Activated CD8-positive, alpha-beta T cell treated with anti-CD3 and anti-CD28 coated beads for 36 hours (primary cell): ENCODE measurements around the gene RGS17. TPM values are rescaled to one million over a fixed set of nuclear protein-coding genes. Genes with fewer than 3 reads are reported as not detected.
A peak's percentile ranks its signal among the peaks of the same experiment; 100 is the strongest.
"Not testable (repeated sequence)": the region's sequence is repeated elsewhere in the genome, so short reads cannot be mapped to it uniquely, and the experiment has no call there.

ENCODE experiments used
- ATAC-seq: fragments of 200-7000 bp; cut with Tn5 transposase; one replicate; pipeline ENCODE4 v1.10.0; 2021; ENCODE audit warnings: mild to moderate bottlenecking, moderate library complexity
- CTCF ChIA-PET: fragments of 350-600 bp; sonication (Branson Sonifier 250); formaldehyde crosslinking; loops from one replicate; lab custom pipeline; 2021; ENCODE audit warnings: antibody characterized with exemption; lab: Charles Lee
- POLR2A ChIA-PET: fragments of 350-600 bp; sonication (Branson Sonifier 250); formaldehyde crosslinking; loops from one replicate; lab custom pipeline; 2021; ENCODE audit warnings: antibody characterized with exemption; lab: Charles Lee
- DNase-seq: peaks from one replicate; pipeline ENCODE4 v3.0.0-alpha.2; 2020
- H3K27ac Mint-ChIP-seq: one replicate; pipeline ENCODE4 v1.8.0; 2021; ENCODE audit warnings: mild to moderate bottlenecking, mixed read lengths
- H3K27me3 Mint-ChIP-seq: one replicate; pipeline ENCODE4 v1.8.0; 2021; ENCODE audit warnings: mixed read lengths
- H3K36me3 Mint-ChIP-seq: one replicate; pipeline ENCODE4 v1.8.0; 2021; ENCODE audit warnings: low read depth, mixed read lengths
- H3K4me1 Mint-ChIP-seq: one replicate; pipeline ENCODE4 v1.8.0; 2021; ENCODE audit warnings: low read depth, mixed read lengths
- H3K4me3 Mint-ChIP-seq: one replicate; pipeline ENCODE4 v1.8.0; 2021; ENCODE audit warnings: mild to moderate bottlenecking, moderate library complexity, mixed read lengths
- H3K9me3 Mint-ChIP-seq: one replicate; pipeline ENCODE4 v1.8.0; 2021; ENCODE audit warnings: mixed read lengths
- CTCF ChIP-seq: fragments of 200-600 bp; IDR thresholded peaks from one replicate; pipeline ENCODE4 v1.8.0; 2022; ENCODE audit warnings: antibody characterized with exemption, mild to moderate bottlenecking
- intact Hi-C: fragments of 100-400 bp; cut with micrococcal nuclease; formaldehyde crosslinking; loops from one replicate; pipeline ENCODE4 v1.10.0; 2022
- total RNA-seq, 2 experiments: library from RNA; stranded (reverse); gene quantifications; one replicate each; pipeline ENCODE4 v1.2.3, GENCODE V29; 2021

RGS17 gene
- total RNA-seq, 2 experiments from 2014 or later, result not detected

- CTCF ChIA-PET, result no interaction called here
- no peaks in the 10 kb centered on the region for H3K4me1 Mint-ChIP-seq
- H3K4me3 Mint-ChIP-seq, result no peak overlapping the region
- POLR2A ChIA-PET, result no interaction called here
- no peaks in the 10 kb centered on the region for H3K36me3 Mint-ChIP-seq
- H3K27me3 Mint-ChIP-seq, result peaks cover 3% of the 10 kb centered on the region
- no peak overlapping the region for H3K27ac Mint-ChIP-seq
- ATAC-seq (no peak), DNase-seq (no peak)
- H3K9me3 Mint-ChIP-seq, result no peaks in the 10 kb centered on the region
- no peak for TF ChIP-seq CTCF
- intact Hi-C loops, result no loop called here
Measured at GRCh38 chr6:153140299-153140698, 9.2 kb upstream of the RGS17 start.

- intact Hi-C loops, result no loop called here
- Mint-ChIP-seq H3K4me1 (no peaks in the 10 kb centered on the region), H3K36me3 (no peaks in the 10 kb centered on the region), H3K27ac (no peak overlapping the region), H3K4me3 (no peak overlapping the region), H3K9me3 (no peaks in the 10 kb centered on the region), H3K27me3 (peaks cover 3% of the 10 kb centered on the region)
- CTCF ChIA-PET, result no interaction called here
- POLR2A ChIA-PET, result no interaction called here
- TF ChIP-seq CTCF, result no peak
- no peak for DNase-seq
- ATAC-seq, result no peak
Measured at GRCh38 chr6:153138930-153139329, 7.8 kb upstream of the RGS17 start.

- ChIA-PET CTCF (no interaction called here), POLR2A (no interaction called here)
- ATAC-seq, result no peak
- H3K36me3 Mint-ChIP-seq, result no peaks in the 10 kb centered on the region
- H3K4me1 Mint-ChIP-seq, result peaks cover 2% of the 10 kb centered on the region
- H3K4me3 Mint-ChIP-seq, result no peak overlapping the region
- intact Hi-C loops, result no loop called here
- H3K9me3 Mint-ChIP-seq, result peaks cover 2% of the 10 kb centered on the region
- no peak overlapping the region for H3K27ac Mint-ChIP-seq
- peaks cover 20% of the 10 kb centered on the region for H3K27me3 Mint-ChIP-seq
- TF ChIP-seq CTCF, result no peak
- DNase-seq, result no peak
Measured at GRCh38 chr6:153135681-153136080, 4.6 kb upstream of the RGS17 start.

GRCh38 chr6:153133667-153134066, 2.6 kb upstream of the RGS17 start:
- DNase-seq, H3K9me3 Mint-ChIP-seq, intact Hi-C loops, H3K36me3 Mint-ChIP-seq, ATAC-seq, H3K27ac Mint-ChIP-seq, CTCF ChIA-PET, H3K4me1 Mint-ChIP-seq, POLR2A ChIA-PET, H3K4me3 Mint-ChIP-seq: not testable (repeated sequence)
- peaks cover 36% of the 10 kb centered on the region for H3K27me3 Mint-ChIP-seq

- CTCF ChIA-PET, result no interaction called here
- POLR2A ChIA-PET, result no interaction called here
- Mint-ChIP-seq H3K36me3 (no peaks in the 10 kb centered on the region), H3K27ac (no peak overlapping the region), H3K4me3 (peak overlapping the region; percentile 64), H3K27me3 (peaks cover 40% of the 10 kb centered on the region), H3K4me1 (peaks cover 9% of the 10 kb centered on the region), H3K9me3 (peaks cover 2% of the 10 kb centered on the region)
- DNase-seq (no peak), ATAC-seq (no peak)
- intact Hi-C loops, result no loop called here
- TF ChIP-seq CTCF, result no peak
Measured at GRCh38 chr6:153130515-153131036, 506 bp downstream of the RGS17 start.
